Hepatocyte (in vitro differentiated cells): ENCODE results near the gene C1orf141. TPM values are rescaled to one million over a fixed set of nuclear protein-coding genes. Genes with fewer than 3 reads are reported as not detected.
A peak's percentile ranks its signal among the peaks of the same experiment; 100 is the strongest.

Experiments
- DNase-seq: peaks from one replicate; pipeline ENCODE4 v3.0.0-alpha.2; 2016; ENCODE audit warnings: low spot score
- H2AFZ ChIP-seq: fragments of 200-600 bp; sonication (generic); 2 replicates; pipeline ENCODE4 v1.6.0; 2016; ENCODE audit warnings: antibody characterized with exemption, mild to moderate bottlenecking
- H3K27ac ChIP-seq: fragments of 200-600 bp; sonication (generic); 2 replicates; pipeline ENCODE4 v1.5.1; 2016; ENCODE audit warnings: mild to moderate bottlenecking
- H3K27me3 ChIP-seq: fragments of 200-600 bp; sonication (generic); 2 replicates; pipeline ENCODE4 v1.6.1; 2016
- H3K36me3 ChIP-seq: fragments of 200-600 bp; sonication (generic); replicated peaks from 2 replicates; pipeline ENCODE4 v1.5.1; 2016; ENCODE audit warnings: low read depth; ENCODE audit not compliant: insufficient read depth
- H3K4me1 ChIP-seq: fragments of 200-600 bp; sonication (generic); 2 replicates; pipeline ENCODE4 v1.5.1; 2016; ENCODE audit warnings: mild to moderate bottlenecking, moderate library complexity; ENCODE audit not compliant: insufficient read depth
- H3K4me2 ChIP-seq: fragments of 200-600 bp; sonication (generic); 2 replicates; pipeline ENCODE4 v1.6.0; 2016
- H3K4me3 ChIP-seq: fragments of 200-600 bp; sonication (generic); 2 replicates; pipeline ENCODE4 v1.5.1; 2016; ENCODE audit warnings: mild to moderate bottlenecking
- H3K79me2 ChIP-seq: fragments of 200-600 bp; sonication (generic); 2 replicates; pipeline ENCODE4 v1.6.0; 2017; ENCODE audit warnings: mild to moderate bottlenecking
- H3K9me2 ChIP-seq: fragments of 200-600 bp; sonication (generic); replicated peaks from 2 replicates; pipeline ENCODE4 v1.6.0; 2017; ENCODE audit warnings: mild to moderate bottlenecking; ENCODE audit not compliant: insufficient read depth
- H3K9me3 ChIP-seq: fragments of 200-600 bp; sonication (generic); 2 replicates; pipeline ENCODE4 v1.5.1; 2016; ENCODE audit warnings: low read depth, mild to moderate bottlenecking
- H4K20me1 ChIP-seq: fragments of 200-600 bp; sonication (generic); 2 replicates; pipeline ENCODE4 v1.6.0; 2016; ENCODE audit warnings: mild to moderate bottlenecking; ENCODE audit not compliant: insufficient read depth, poor library complexity, severe bottlenecking
- EZH2 ChIP-seq: fragments of 200-600 bp; sonication (generic); IDR thresholded peaks from 2 replicates; pipeline ENCODE4 v1.6.1; 2016; ENCODE audit warnings: antibody characterized with exemption, mild to moderate bottlenecking, borderline replicate concordance
- EZH2phosphoT487 ChIP-seq: fragments of 200-600 bp; sonication (generic); IDR thresholded peaks from one replicate; pipeline ENCODE4 v1.6.1; 2018; ENCODE audit warnings: antibody characterized with exemption, mild to moderate bottlenecking, low read depth, moderate library complexity; ENCODE audit not compliant: unreplicated experiment, severe bottlenecking
- WGBS: methylation state at CpG from one replicate; pipeline ENCODE4 v1.1.6; 2016; ENCODE audit warnings: low lambda C conversion rate; ENCODE audit errors: missing lambda C conversion rate; 5-methylcytosine and 5-hydroxymethylcytosine counted together
- polyA plus RNA-seq: library from polyadenylated mRNA; unstranded; fragments of >200 nt; fragmentation: Nextera tagmentation; extraction: Ambion mirVana; gene quantifications from 2 replicates; pipeline ENCODE4 v1.2.1, GENCODE V29; 2016
- total RNA-seq: library from RNA; depleted of rRNA; stranded (reverse); fragments of >200 nt; gene quantifications from 2 replicates; pipeline ENCODE4 v1.2.3, GENCODE V29; 2014
- TF ChIP-seq, protein P1 (sequence below): fragments of 200-600 bp; sonication (generic); IDR thresholded peaks from 2 replicates; pipeline ENCODE4 v1.5.1; 2016; ENCODE audit warnings: antibody characterized with exemption, mild to moderate bottlenecking; ENCODE audit not compliant: poor library complexity

C1orf141 gene
- total and polyA plus RNA-seq, 2 experiments from 2014 or later, result not detected

DNA sequence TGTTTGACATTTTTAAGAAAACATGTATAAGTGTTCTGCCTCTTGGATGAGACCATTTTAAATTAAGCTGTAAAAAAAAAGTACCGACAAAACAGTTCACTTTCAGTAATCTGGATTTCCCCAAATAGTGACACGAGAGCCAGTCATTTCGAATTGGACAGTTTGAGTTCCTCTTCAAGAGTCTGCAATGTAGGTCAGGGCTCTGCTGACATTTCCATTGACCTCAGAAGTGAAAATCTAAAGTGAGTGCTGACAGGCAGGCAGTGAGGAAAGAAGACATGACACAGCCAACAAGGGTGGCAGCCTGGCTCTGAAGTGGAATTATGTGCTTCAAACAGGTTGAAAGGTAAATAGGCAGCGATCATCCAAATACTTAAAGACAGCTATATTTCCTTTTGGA lies 31.4 kb upstream of the C1orf141 start, which contains the start of gene IL23R:
IL23R (plus strand) TSS at position 259 of the 400 bp plus-strand sequence. CDS start 1,667 bp downstream, outside the sequence.
- Histone ChIP-seq H3K4me1 (peaks cover 2% of the 10 kb centered on the region), H3K36me3 (no peaks in the 10 kb centered on the region), H3K9me2 (no peaks in the 10 kb centered on the region), H3K27ac (no peak within 1 kb of the TSS), H4K20me1 (no peaks in the 10 kb centered on the region), H3K9me3 (no peaks in the 10 kb centered on the region), H3K4me2 (no peak within 1 kb of the TSS), H3K79me2 (no peaks in the 10 kb centered on the region), H3K27me3 (no peaks in the 10 kb centered on the region), H3K4me3 (no peak within 1 kb of the TSS), H2AFZ (no peak within 1 kb of the TSS)
- DNase-seq, result no peak
- TF ChIP-seq EZH2 (no peak), EZH2phosphoT487 (no peak)
- TF ChIP-seq, protein P1, sequence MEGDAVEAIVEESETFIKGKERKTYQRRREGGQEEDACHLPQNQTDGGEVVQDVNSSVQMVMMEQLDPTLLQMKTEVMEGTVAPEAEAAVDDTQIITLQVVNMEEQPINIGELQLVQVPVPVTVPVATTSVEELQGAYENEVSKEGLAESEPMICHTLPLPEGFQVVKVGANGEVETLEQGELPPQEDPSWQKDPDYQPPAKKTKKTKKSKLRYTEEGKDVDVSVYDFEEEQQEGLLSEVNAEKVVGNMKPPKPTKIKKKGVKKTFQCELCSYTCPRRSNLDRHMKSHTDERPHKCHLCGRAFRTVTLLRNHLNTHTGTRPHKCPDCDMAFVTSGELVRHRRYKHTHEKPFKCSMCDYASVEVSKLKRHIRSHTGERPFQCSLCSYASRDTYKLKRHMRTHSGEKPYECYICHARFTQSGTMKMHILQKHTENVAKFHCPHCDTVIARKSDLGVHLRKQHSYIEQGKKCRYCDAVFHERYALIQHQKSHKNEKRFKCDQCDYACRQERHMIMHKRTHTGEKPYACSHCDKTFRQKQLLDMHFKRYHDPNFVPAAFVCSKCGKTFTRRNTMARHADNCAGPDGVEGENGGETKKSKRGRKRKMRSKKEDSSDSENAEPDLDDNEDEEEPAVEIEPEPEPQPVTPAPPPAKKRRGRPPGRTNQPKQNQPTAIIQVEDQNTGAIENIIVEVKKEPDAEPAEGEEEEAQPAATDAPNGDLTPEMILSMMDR, result no peak
- 78% methylated on average over 4 of the region's 4 CpGs for WGBS

DNA sequence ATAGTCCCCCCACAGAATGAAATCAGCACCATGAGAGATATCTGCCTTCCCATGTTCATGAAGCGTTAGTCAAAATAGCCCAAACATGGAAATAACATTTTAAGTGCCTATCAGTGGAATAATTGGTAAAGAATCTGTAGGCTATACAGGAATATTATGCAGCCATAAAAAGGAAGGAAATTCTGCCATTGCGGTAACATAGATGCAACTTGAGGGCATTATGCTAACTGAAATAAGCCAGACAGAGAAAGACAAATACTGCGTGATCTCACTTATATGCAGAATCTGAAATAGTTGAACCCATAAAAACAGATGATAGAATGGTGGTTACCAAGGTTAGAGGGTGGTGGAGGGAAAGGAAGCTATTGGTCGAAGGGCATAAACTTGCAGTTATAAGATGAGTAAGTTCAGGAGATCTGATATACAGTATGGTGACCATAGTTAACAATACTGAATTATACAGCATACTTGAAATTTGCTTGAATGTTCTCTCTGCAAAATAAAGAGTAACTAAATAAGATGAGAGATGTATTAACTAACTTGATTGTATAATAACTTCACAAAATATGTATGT lies 30.8 kb upstream of the C1orf141 start:
- TF ChIP-seq EZH2phosphoT487 (no peak), EZH2 (no peak)
- TF ChIP-seq, protein P1, result no peak
- 97% methylated on average over 4 of the region's 4 CpGs for WGBS
- Histone ChIP-seq H3K4me3 (no peak overlapping the region), H4K20me1 (no peaks in the 10 kb centered on the region), H3K4me2 (no peak overlapping the region), H3K36me3 (no peaks in the 10 kb centered on the region), H3K4me1 (no peaks in the 10 kb centered on the region), H3K79me2 (no peaks in the 10 kb centered on the region), H3K27me3 (no peaks in the 10 kb centered on the region), H3K9me2 (no peaks in the 10 kb centered on the region), H2AFZ (no peak overlapping the region), H3K27ac (no peak overlapping the region), H3K9me3 (no peaks in the 10 kb centered on the region)
- DNase-seq, result no peak

DNA sequence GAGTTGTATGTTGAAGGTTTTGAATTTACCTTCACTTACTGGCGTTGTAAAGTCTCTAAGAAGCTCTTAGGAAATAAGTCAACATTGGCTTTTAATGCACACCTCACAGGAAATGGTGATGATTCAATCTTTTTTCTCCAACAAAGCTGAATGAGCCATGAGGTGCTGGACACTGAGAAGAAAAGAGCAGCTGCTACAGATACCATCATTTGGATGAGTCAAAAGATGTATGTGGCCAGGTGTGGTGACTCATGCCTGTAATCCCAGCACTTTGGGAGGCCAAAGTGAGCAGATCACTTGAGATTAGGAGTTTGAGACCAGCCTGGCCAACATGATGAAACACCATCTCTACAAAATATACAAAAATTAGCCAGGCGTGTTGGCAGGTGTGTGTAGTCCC lies 28.2 kb upstream of the C1orf141 start:
- Histone ChIP-seq H3K4me2 (no peak overlapping the region), H3K9me2 (no peaks in the 10 kb centered on the region), H3K4me1 (no peaks in the 10 kb centered on the region), H3K4me3 (no peak overlapping the region), H3K79me2 (no peaks in the 10 kb centered on the region), H3K36me3 (no peaks in the 10 kb centered on the region), H3K27ac (peak overlapping the region; percentile 53), H3K27me3 (no peaks in the 10 kb centered on the region), H4K20me1 (no peaks in the 10 kb centered on the region), H2AFZ (no peak overlapping the region), H3K9me3 (no peaks in the 10 kb centered on the region)
- DNase-seq, result peak; percentile 41
- no peak for TF ChIP-seq EZH2
- 70% methylated on average over 2 of the region's 2 CpGs for WGBS

DNA sequence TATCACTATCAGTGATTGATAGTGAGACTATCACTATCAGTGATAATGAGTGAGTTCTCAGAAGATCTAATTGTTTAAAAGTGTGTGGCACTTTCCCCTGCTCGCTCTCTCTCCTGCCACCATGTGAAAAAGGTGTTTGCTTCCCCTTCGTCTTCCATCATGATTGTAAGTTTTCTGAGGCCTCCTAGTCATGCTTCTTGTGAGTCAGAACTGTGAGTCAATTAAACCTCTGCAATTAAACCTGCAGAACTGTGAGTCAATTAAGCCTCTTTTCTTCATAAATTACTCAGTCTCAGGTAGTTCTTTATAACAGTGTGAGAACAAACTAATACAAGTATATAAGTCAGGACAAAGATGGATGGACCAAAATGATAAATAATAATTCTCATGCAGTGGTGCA lies 24.5 kb upstream of the C1orf141 start:
- TF ChIP-seq EZH2 (no peak), EZH2phosphoT487 (no peak)
- TF ChIP-seq, protein P1, result no peak
- no peaks in the 10 kb centered on the region for H3K4me1 ChIP-seq
- WGBS, result 84% methylated on average over 2 of the region's 2 CpGs

More for the DNA sequence above, 24.5 kb upstream of the C1orf141 start:
- H3K36me3 ChIP-seq, result no peaks in the 10 kb centered on the region
- no peaks in the 10 kb centered on the region for H3K79me2 ChIP-seq
- no peaks in the 10 kb centered on the region for H4K20me1 ChIP-seq
- no peaks in the 10 kb centered on the region for H3K9me3 ChIP-seq
- H3K4me2 ChIP-seq, result no peak overlapping the region
- no peaks in the 10 kb centered on the region for H3K27me3 ChIP-seq
- DNase-seq, result no peak
- H3K4me3 ChIP-seq, result no peak overlapping the region
- no peaks in the 10 kb centered on the region for H3K9me2 ChIP-seq
- H3K27ac ChIP-seq, result no peak overlapping the region
- H2AFZ ChIP-seq, result no peak overlapping the region
